Parathyroid adenoma (tissue), 2 donors: ENCODE data around the gene KIAA1671.

ENCODE experiments used
- H2AFZ ChIP-seq: fragments of 300-600 bp; sonication (generic); one replicate; pipeline ENCODE4 v1.7.0; 2017; ENCODE audit warnings: antibody characterized with exemption, mild to moderate bottlenecking
- H3K27ac ChIP-seq: fragments of 300-600 bp; sonication (generic); one replicate; pipeline ENCODE4 v1.7.0; 2017
- H3K27me3 ChIP-seq: fragments of 300-600 bp; sonication (generic); one replicate; pipeline ENCODE4 v1.7.0; 2017; ENCODE audit warnings: low read length; ENCODE audit not compliant: control insufficient read depth, insufficient read depth
- H3K36me3 ChIP-seq: fragments of 300-600 bp; sonication (generic); one replicate; pipeline ENCODE4 v1.7.0; 2017; ENCODE audit warnings: low read length; ENCODE audit not compliant: control insufficient read depth, insufficient read depth
- H3K4me1 ChIP-seq: fragments of 300-600 bp; sonication (generic); one replicate; pipeline ENCODE4 v1.7.0; 2017; ENCODE audit warnings: control low read depth
- H3K4me2 ChIP-seq: fragments of 300-600 bp; sonication (generic); one replicate; pipeline ENCODE4 v1.7.0; 2017; ENCODE audit warnings: low read length
- H3K4me3 ChIP-seq: fragments of 300-600 bp; sonication (generic); one replicate; pipeline ENCODE4 v1.7.0; 2017; ENCODE audit warnings: low read depth, low read length
- H3K79me2 ChIP-seq: fragments of 300-600 bp; sonication (generic); one replicate; pipeline ENCODE4 v1.7.0; 2017; ENCODE audit warnings: control low read depth
- H3K9ac ChIP-seq: fragments of 300-600 bp; sonication (generic); one replicate; pipeline ENCODE4 v1.7.0; 2017; ENCODE audit warnings: mild to moderate bottlenecking
- H3K9me3 ChIP-seq: fragments of 300-600 bp; sonication (generic); one replicate; pipeline ENCODE4 v1.7.0; 2017; ENCODE audit warnings: low read length; ENCODE audit not compliant: control insufficient read depth
- CTCF ChIP-seq: fragments of 300-600 bp; sonication (generic); IDR thresholded peaks from one replicate; pipeline ENCODE4 v1.7.0; 2017; ENCODE audit warnings: antibody characterized with exemption, mild to moderate bottlenecking
- donor health status: primary hyperparathyroidism.

Gene KIAA1671

GRCh38 chr22:25048659-25049647 is 96.4 kb downstream of the KIAA1671 start:
- no peaks in the 10 kb centered on the region for H3K4me1 ChIP-seq
- H3K36me3 ChIP-seq, result no peaks in the 10 kb centered on the region
- no peaks in the 10 kb centered on the region for H3K79me2 ChIP-seq
- H3K9me3 ChIP-seq, result no peaks in the 10 kb centered on the region
- no peak overlapping the region for H3K27ac ChIP-seq
- no peak overlapping the region for H2AFZ ChIP-seq
- no peak overlapping the region for H3K9ac ChIP-seq
- no peak overlapping the region for H3K4me3 ChIP-seq
- no peaks in the 10 kb centered on the region for H3K27me3 ChIP-seq
- peak; percentile 74 for TF ChIP-seq CTCF
- no peak overlapping the region for H3K4me2 ChIP-seq

GRCh38 chr22:25049770-25050169 is 97.3 kb downstream of the KIAA1671 start:
- no peak overlapping the region for H2AFZ ChIP-seq
- H3K9me3 ChIP-seq, result no peaks in the 10 kb centered on the region
- no peak overlapping the region for H3K27ac ChIP-seq
- H3K27me3 ChIP-seq, result no peaks in the 10 kb centered on the region
- H3K4me2 ChIP-seq, result no peak overlapping the region
- TF ChIP-seq CTCF, result no peak
- H3K36me3 ChIP-seq, result no peaks in the 10 kb centered on the region
- no peaks in the 10 kb centered on the region for H3K79me2 ChIP-seq
- H3K4me1 ChIP-seq, result no peaks in the 10 kb centered on the region
- no peak overlapping the region for H3K4me3 ChIP-seq
- no peak overlapping the region for H3K9ac ChIP-seq

GRCh38 chr22:25050566-25050965 is 98.0 kb downstream of the KIAA1671 start:
- Histone ChIP-seq H3K4me3 (no peak overlapping the region), H3K4me2 (no peak overlapping the region), H3K9me3 (no peaks in the 10 kb centered on the region), H3K36me3 (no peaks in the 10 kb centered on the region), H3K4me1 (no peaks in the 10 kb centered on the region), H3K79me2 (no peaks in the 10 kb centered on the region), H3K27me3 (no peaks in the 10 kb centered on the region), H3K27ac (no peak overlapping the region), H3K9ac (no peak overlapping the region), H2AFZ (no peak overlapping the region)
- no peak for TF ChIP-seq CTCF

GRCh38 chr22:25051073-25051472 is 98.6 kb downstream of the KIAA1671 start:
- TF ChIP-seq CTCF, result no peak
- Histone ChIP-seq H2AFZ (no peak overlapping the region), H3K27me3 (no peaks in the 10 kb centered on the region), H3K4me1 (no peaks in the 10 kb centered on the region), H3K27ac (no peak overlapping the region), H3K9me3 (no peaks in the 10 kb centered on the region), H3K79me2 (no peaks in the 10 kb centered on the region), H3K4me2 (no peak overlapping the region), H3K36me3 (no peaks in the 10 kb centered on the region), H3K9ac (no peak overlapping the region), H3K4me3 (no peak overlapping the region)
